Effector memory CD4-positive, alpha-beta T cell (primary cell): ENCODE results near the gene SUMF1.

Experiments used
- DNase-seq, 3 donors: peaks; one replicate each; pipeline ENCODE4 v3.0.0-alpha.2; 2020
- H3K27ac ChIP-seq: 2 replicates; pipeline ENCODE4 v1.7.0; 2013; ENCODE audit warnings: mild to moderate bottlenecking, low read length, moderate library complexity; ENCODE audit not compliant: insufficient read depth, poor library complexity, severe bottlenecking
- H3K27me3 ChIP-seq: replicated peaks from 2 replicates; pipeline ENCODE4 v1.7.0; 2013; ENCODE audit warnings: mild to moderate bottlenecking, low read length; ENCODE audit not compliant: insufficient read depth, control insufficient read depth, poor library complexity, severe bottlenecking
- H3K36me3 ChIP-seq: 2 replicates; pipeline ENCODE4 v1.7.0; 2013; ENCODE audit warnings: mild to moderate bottlenecking, low read length, moderate library complexity; ENCODE audit not compliant: control insufficient read depth, insufficient read depth
- H3K4me1 ChIP-seq: 2 replicates; pipeline ENCODE4 v1.7.0; 2013; ENCODE audit warnings: low read length, mild to moderate bottlenecking; ENCODE audit not compliant: control insufficient read depth, insufficient read depth, poor library complexity, severe bottlenecking
- H3K4me3 ChIP-seq: 2 replicates; pipeline ENCODE4 v1.7.0; 2013; ENCODE audit warnings: low read length, low read depth, mild to moderate bottlenecking; ENCODE audit not compliant: insufficient read depth, poor library complexity, severe bottlenecking
- H3K9me3 ChIP-seq: 2 replicates; pipeline ENCODE4 v1.7.0; 2013; ENCODE audit warnings: mild to moderate bottlenecking, low read length, moderate library complexity; ENCODE audit not compliant: control insufficient read depth

Gene SUMF1

DNA sequence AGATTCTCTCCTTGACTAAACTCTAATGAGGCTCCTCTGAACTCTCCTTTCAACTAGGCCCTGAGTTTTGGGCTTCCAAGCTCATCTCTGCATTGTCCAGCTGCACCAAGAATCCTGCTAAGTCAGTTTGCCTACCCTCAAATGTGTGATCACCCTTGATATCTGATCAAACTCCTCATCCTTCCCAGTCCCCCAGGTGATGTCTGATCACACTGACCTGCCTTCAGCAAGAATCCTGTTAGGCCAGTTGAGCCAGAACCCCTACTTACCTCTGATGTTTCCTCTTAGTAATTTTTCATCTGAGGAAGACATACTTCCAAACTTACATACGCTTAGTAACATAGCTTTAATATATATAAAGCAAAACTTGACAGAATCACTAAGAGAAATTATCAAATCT is 28.8 kb downstream of the SUMF1 start:
- Histone ChIP-seq H3K27ac (no peak overlapping the region), H3K4me1 (no peaks in the 10 kb centered on the region), H3K4me3 (no peak overlapping the region), H3K36me3 (peaks cover 7% of the 10 kb centered on the region), H3K9me3 (no peaks in the 10 kb centered on the region), H3K27me3 (no peaks in the 10 kb centered on the region)
- DNase-seq, result no peak

DNA sequence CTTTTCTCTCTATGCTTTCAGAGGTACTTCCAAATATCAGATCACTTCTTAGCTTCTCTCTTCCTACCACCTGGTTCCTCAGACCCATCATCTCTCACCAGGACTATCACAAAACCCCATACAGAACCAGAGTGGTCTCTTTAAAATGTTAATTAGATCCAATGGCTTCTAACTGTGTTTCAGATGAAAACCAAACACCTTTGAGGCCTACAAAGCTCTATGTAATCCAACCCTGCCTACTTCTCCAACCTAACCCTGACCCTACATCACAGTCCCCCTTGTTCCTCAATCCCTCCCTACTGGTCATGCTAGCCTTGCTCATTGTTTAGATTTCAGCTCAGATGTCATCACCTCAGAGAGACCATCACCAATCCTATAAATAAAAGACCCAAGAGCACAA is 34.8 kb downstream of the SUMF1 start:
- Histone ChIP-seq H3K9me3 (no peaks in the 10 kb centered on the region), H3K27ac (no peak overlapping the region), H3K4me3 (no peak overlapping the region), H3K36me3 (peaks cover 7% of the 10 kb centered on the region), H3K27me3 (no peaks in the 10 kb centered on the region), H3K4me1 (no peaks in the 10 kb centered on the region)
- DNase-seq, result no peak

DNA sequence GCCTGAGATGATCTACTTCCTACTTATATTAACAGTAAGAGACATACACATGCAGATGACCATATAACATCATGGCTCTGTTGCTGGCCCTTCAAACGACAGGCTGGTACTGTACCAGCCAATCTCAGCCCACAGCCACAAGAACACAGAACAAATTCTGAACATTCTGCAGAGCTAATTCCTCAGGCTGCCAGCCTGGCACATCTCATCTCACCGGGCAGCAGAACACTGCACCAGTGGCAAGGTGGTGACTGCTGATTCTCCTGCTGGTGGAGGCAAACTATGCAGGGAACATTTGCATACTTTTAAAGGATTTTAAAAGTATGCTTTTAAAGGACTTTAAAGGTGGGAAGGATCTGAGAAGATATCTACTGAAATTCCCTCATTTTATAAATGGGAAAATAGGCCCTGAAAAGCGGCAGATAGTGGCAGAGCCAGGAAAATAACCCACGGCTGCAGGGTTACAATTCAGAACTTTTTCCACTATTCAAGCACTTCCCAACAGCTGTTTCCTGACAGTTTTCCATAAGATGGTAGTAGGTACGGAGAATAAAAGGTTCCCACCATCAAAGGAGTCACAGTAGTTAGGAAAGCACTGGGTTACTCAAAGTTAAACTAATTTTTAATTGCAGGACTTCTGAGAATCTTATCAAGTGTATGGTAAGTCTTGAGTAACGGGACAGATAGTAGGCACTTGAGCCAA is 37.3 kb downstream of the SUMF1 start:
- Histone ChIP-seq H3K27ac (no peak overlapping the region), H3K4me3 (no peak overlapping the region), H3K9me3 (no peaks in the 10 kb centered on the region), H3K27me3 (no peaks in the 10 kb centered on the region), H3K36me3 (peaks cover 7% of the 10 kb centered on the region), H3K4me1 (no peaks in the 10 kb centered on the region)
- DNase-seq, result no peak

DNA sequence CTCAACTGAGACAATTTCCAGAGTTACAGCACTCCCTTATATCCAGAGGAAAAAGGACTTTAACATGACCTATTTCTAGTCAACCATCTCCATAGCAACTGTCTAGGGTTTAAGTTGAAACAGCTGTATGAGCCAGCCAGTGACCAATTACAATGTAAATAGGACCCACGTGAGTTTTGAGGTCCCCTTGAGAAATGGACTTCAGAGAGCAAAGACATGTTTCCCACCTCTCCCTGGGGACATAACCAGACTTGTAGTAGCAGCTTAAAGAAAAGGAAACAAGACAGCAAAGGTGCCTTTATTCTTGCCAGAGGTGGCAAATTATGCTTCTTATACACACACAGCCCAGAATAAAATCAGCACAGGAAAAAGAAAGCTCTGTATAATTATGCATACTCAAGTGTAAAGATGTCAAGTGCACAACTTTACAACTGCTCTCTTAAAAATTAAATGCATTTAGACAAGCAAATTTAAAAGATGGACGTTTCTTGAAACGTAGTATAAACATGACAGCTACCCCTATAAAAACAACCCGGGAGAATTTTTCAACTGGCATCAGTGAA is 40.2 kb downstream of the SUMF1 start:
- H3K27ac ChIP-seq, result no peak overlapping the region
- no peak for DNase-seq
- no peaks in the 10 kb centered on the region for H3K9me3 ChIP-seq
- no peaks in the 10 kb centered on the region for H3K4me1 ChIP-seq
- H3K36me3 ChIP-seq, result no peaks in the 10 kb centered on the region
- no peaks in the 10 kb centered on the region for H3K27me3 ChIP-seq
- no peak overlapping the region for H3K4me3 ChIP-seq

DNA sequence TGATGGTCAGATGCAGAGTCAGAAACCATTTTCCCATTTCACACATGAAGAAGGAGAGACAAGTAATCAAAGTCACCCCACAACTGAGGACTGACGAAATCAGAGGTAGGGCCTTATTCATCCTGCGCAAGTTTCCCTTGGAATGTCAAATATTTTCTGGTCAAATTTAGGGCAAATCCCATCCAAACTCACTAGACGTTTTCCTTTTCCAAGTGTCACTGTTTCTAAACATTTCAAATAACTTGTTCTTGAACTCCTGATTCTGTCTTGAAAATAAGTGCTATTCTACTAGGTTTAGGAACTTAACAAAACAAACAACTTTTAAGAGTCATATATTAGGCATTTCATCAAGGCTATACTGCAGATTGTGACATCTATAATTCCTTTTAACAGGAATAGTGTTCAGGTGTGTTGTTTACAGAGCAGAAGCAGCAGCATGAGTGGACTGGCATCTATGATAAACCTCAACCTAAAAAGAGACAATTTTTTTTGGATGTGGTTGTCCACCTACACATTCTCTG is 40.7 kb downstream of the SUMF1 start:
- no peaks in the 10 kb centered on the region for H3K27me3 ChIP-seq
- H3K27ac ChIP-seq, result no peak overlapping the region
- no peak for DNase-seq
- H3K36me3 ChIP-seq, result no peaks in the 10 kb centered on the region
- H3K4me1 ChIP-seq, result no peaks in the 10 kb centered on the region
- no peaks in the 10 kb centered on the region for H3K9me3 ChIP-seq
- no peak overlapping the region for H3K4me3 ChIP-seq

DNA sequence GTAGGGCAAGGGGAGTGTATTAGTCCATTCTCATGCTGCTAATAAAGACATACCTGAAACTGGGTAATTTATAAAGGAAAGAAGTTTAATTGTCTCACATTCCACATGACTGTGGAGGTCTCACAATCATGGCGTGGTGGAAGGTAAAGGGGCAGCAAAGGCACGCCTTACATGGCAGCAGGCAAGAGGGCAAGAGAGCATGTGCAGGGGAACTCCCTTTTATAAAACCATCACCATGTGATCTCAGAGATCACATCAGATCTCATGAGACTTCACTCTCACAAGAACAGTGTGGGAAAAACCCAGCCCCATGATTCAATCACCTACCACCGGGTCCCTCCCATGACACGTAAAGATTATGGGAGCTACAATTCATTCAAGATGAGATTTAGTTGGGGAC is 41.4 kb downstream of the SUMF1 start:
- no peak overlapping the region for H3K4me3 ChIP-seq
- DNase-seq, result no peak
- no peaks in the 10 kb centered on the region for H3K9me3 ChIP-seq
- H3K4me1 ChIP-seq, result no peaks in the 10 kb centered on the region
- no peak overlapping the region for H3K27ac ChIP-seq
- no peaks in the 10 kb centered on the region for H3K27me3 ChIP-seq
- H3K36me3 ChIP-seq, result no peaks in the 10 kb centered on the region

DNA sequence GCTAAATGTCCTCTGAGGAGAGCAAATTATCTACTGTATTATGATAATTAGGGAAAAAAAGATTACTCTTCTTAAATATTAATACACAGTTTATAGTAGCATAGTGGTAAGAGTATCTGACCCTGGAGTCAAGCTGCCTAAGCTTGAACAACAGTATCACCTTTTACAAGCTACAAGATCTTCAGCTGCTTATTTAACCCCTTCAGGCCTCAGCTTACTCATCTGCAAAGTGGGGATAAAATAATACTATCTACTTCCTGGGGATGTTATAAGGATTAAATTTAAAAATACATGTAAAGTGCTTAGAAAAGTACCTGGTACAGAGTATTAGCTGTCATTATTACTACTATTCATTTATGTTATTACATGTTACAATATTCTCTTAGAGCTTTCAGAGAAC is 42.0 kb downstream of the SUMF1 start:
- no peaks in the 10 kb centered on the region for H3K27me3 ChIP-seq
- no peaks in the 10 kb centered on the region for H3K4me1 ChIP-seq
- no peaks in the 10 kb centered on the region for H3K36me3 ChIP-seq
- no peak for DNase-seq
- no peak overlapping the region for H3K4me3 ChIP-seq
- no peak overlapping the region for H3K27ac ChIP-seq
- H3K9me3 ChIP-seq, result no peaks in the 10 kb centered on the region

DNA sequence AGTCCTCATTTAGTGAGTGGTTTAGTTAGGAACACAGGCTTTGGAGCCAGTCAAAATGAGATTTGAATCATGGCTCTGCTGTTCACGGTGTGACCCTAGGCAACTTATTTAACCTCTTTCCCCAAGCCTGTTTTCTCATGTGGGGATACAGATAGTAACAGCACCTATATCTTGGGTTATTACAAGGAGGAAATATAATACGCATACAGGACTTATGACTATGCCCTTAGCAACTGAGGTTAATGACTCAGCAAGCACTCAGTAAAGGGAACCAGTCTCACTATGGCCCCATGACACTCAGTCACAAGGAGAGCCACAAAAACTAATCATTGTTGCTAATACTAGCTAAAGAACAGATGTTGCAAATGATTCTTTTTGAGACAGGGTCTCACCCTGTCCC is 45.9 kb downstream of the SUMF1 start:
- H3K9me3 ChIP-seq, result no peaks in the 10 kb centered on the region
- H3K4me1 ChIP-seq, result no peaks in the 10 kb centered on the region
- no peak overlapping the region for H3K27ac ChIP-seq
- H3K36me3 ChIP-seq, result peaks cover 15% of the 10 kb centered on the region
- no peaks in the 10 kb centered on the region for H3K27me3 ChIP-seq
- no peak overlapping the region for H3K4me3 ChIP-seq
- no peak for DNase-seq

DNA sequence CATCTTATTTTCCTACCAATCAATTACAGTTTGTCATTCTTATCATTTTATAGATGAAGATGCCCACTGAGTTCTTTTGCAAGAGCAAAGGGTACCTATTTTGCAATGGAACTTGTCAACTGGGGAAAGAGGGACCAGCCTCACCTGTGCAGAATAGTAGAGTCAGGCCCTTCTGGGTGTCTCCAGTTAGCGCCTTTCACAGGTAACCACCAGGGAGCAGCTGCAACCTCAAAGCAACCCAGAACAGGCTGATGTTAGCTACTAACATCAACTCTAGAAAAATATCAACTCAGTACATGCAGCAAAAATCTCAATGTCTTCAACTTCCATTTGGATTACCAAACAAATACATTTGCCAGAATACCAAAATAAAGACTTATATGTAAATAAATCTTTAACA is 47.1 kb downstream of the SUMF1 start:
- Histone ChIP-seq H3K27me3 (no peaks in the 10 kb centered on the region), H3K4me1 (no peaks in the 10 kb centered on the region), H3K36me3 (peaks cover 15% of the 10 kb centered on the region), H3K9me3 (no peaks in the 10 kb centered on the region), H3K27ac (no peak overlapping the region), H3K4me3 (no peak overlapping the region)
- DNase-seq, result no peak

DNA sequence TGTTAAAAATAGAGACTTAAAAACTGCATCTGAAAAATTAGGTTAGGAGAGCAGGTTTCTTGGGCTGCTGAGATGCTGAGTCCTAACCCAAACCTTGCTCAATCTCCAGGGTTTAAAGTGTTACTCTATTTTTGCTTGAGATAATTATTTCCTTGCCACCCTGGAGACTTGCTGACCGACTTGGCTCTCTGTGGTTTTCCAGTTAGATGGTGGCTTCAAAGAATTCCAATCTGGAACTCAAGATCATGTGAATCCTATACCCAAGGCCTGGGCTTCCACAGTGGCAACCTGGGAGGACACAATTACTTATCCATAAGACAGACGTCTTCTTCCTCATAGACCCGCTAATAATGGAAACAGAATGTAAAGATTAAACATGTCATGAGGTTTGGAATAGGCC is 47.7 kb downstream of the SUMF1 start:
- H3K27me3 ChIP-seq, result no peaks in the 10 kb centered on the region
- no peak overlapping the region for H3K27ac ChIP-seq
- no peak for DNase-seq
- H3K4me1 ChIP-seq, result no peaks in the 10 kb centered on the region
- H3K9me3 ChIP-seq, result no peaks in the 10 kb centered on the region
- H3K36me3 ChIP-seq, result peaks cover 15% of the 10 kb centered on the region
- no peak overlapping the region for H3K4me3 ChIP-seq
